ENCODE measurements around the gene C1D.
A peak's percentile ranks its signal among the peaks of the same experiment; 100 is the strongest.

Gene C1D

DNA sequence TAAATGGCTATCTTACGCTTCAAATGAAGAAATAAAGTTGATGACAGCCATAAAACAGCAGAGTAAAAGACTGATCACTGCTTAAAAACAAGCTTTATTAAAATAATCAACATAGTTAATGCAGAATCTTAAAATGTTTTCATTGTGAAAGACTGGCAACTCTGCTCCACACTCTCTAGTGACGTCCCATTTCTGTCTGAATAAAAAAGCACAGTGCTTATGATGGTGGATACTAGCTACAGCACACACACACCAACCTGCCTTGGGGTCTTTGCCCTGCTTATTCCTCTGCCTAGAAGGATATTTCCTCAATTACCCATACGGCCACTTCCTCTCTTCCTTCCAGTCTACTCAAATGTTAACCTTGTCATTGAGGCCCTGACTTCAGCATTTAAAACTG lies 19.1 kb downstream of the C1D start:
- no peak overlapping the region for H3K27ac ChIP-seq
- TF ChIP-seq, protein P1, sequence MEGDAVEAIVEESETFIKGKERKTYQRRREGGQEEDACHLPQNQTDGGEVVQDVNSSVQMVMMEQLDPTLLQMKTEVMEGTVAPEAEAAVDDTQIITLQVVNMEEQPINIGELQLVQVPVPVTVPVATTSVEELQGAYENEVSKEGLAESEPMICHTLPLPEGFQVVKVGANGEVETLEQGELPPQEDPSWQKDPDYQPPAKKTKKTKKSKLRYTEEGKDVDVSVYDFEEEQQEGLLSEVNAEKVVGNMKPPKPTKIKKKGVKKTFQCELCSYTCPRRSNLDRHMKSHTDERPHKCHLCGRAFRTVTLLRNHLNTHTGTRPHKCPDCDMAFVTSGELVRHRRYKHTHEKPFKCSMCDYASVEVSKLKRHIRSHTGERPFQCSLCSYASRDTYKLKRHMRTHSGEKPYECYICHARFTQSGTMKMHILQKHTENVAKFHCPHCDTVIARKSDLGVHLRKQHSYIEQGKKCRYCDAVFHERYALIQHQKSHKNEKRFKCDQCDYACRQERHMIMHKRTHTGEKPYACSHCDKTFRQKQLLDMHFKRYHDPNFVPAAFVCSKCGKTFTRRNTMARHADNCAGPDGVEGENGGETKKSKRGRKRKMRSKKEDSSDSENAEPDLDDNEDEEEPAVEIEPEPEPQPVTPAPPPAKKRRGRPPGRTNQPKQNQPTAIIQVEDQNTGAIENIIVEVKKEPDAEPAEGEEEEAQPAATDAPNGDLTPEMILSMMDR (conservative IDR thresholded peaks at IDR 0.05) = no peak

DNA sequence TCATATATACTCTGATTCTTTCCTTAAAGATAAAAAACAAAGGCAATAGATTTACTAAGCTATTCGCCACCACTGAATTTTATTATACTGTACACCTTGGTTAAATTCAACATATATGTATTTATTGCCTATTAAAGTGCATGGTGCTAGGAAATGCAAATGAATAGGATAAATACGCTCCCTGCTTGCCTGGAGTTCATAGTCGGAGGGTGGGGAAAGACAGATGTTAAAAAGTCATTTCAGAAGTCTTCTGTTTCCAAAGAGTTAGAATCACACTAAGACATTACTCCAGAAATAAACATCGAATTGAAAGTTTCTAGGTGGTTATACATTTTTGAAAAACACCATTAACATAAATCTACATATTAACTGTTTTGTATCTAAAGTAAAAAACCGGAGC lies 19.8 kb downstream of the C1D start:
- H3K27ac ChIP-seq = no peak overlapping the region
- TF ChIP-seq, protein P1 (conservative IDR thresholded peaks at IDR 0.05) = no peak

DNA sequence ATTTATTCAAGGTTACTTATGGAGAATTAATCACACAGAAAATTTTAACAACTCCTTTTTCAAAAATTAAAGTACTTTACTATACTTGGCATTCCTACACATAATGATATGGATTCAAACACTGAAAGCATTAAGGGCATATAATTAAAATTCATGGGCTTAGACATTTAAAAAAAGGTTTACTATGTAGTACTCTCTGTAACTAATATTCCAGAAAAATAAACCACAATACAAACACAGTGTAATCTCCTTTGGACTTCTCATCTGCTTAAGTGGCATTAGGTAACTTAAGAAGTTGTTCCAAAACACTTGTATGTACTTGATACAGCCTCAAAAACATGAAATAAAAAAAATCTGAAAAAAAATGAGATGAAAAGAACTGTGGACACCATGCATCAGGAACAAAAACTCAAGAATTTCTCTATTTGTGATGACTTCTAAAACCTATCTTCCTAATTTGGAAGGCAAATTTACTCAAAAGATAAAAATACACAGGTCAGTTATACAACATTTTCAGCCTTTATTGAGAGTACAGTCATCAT lies 21.0 kb downstream of the C1D start:
- H3K27ac ChIP-seq = no peak overlapping the region
- TF ChIP-seq, protein P1 (conservative IDR thresholded peaks at IDR 0.05) = no peak

DNA sequence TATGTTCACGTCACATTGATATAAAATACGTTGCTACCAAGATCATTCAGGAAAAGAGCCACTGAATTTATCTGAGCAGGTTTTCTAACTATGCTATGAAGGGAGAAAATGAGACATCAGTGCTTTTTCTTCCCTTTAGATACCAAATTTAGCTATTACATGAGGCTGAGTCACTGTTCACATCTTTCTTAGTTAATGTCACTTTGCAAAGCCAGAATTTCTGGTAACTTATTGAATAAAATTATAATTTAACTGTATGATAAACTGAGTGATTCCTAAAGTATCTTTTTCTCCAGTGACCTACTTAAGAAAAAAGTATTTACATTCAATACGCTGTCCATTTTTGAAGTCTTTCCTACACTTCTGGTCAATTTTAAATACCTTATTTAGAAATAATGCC lies 22.7 kb downstream of the C1D start:
- TF ChIP-seq, protein P1 (conservative IDR thresholded peaks at IDR 0.05) = no peak
- H3K27ac ChIP-seq = peak overlapping the region; percentile 22

DNA sequence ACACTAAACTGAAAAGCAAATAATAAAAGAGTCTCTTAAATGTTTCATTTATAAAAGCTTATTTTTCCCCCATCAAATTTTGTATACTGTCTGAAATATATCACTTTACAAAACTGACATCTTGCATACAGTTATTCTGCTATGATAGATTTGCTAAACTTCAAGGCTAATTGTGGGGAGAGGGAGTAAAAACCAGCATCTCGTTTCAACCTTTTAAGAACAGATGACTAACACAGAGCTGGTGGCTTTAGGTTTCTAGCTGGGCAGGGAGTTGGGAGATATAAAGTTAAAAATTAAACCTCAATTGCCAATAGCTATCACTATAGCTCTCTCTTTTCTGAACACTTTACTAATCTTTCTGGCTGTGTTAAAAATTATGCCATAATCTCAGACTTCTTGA lies 23.5 kb downstream of the C1D start:
- H3K27ac ChIP-seq = peak overlapping the region; percentile 22
- TF ChIP-seq, protein P1 (conservative IDR thresholded peaks at IDR 0.05) = no peak

DNA sequence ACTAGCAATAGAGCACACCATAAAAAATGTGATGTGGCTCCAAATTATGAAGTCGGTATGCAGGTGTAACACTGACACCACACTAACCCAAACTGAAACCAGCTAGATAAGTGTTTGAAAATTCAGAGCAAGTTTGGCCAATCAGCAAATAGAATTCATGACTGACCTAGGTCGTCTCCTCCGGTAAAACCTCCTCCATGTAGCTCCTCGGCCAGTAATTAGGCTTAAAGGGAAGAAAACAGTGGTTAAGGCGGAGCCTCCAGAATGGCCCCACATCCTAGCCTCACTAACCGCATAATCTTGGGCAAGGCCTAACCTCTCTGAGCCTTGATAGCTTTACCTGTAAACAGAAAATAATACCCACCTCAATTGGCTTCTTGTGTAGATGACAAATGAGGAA lies 30.1 kb downstream of the C1D start:
- TF ChIP-seq, protein P1 (conservative IDR thresholded peaks at IDR 0.05) = no peak

DNA sequence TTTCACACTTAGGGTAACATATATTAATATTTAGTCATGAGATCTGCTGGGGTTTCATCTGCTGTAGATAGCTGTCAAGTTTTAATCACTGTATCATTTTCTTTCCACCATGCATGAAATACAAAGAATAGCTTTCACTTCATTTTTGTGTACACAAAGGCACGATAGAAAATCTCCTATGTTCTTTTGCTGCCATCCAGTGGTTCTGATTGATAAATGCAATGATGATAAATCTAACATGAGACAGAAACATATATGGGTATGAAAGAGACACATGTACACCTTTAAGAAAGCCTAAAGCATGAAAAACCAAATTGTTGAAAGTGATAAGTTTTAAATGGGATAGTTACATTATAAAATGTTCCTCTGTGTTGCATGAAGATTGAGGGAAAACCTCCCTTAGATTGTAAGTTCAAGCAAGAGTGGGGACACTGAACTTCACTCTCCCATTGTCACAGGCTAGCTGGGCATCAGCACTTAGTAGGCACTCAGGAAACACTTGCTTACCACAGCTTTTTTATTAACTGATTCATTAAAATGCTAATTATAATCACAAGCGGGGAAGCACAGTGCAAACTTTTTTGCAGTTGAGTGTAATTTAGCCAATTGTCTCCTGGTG lies 31.2 kb downstream of the C1D start:
- no peak overlapping the region for H3K27ac ChIP-seq
- TF ChIP-seq, protein P1 (conservative IDR thresholded peaks at IDR 0.05) = peak; percentile 90

More for the DNA sequence above, 30.1 kb downstream of the C1D start:
- H3K27ac ChIP-seq = no peak overlapping the region

Data from VCaP (cell line).